Heart left ventricle (tissue), 16 donors: Measurements from ENCODE around the gene HOXA3. TPM values are rescaled to one million over a fixed set of nuclear protein-coding genes. Genes with fewer than 3 reads are reported as not detected.

ENCODE experiments used
- ATAC-seq, 4 donors: fragments of 200-7000 bp; cut with Tn5 transposase; one replicate each; pipeline ENCODE4 v1.9.1; 2020 to 2022; ENCODE audit warnings: moderate library complexity in 4 of 4, mild to moderate bottlenecking in 3 of 4, moderate number of reproducible peaks in 1 of 4
- DNase-seq, 5 donors: peaks; one replicate each; pipeline ENCODE4 v3.0.0-alpha.2; 2020
- H3K27ac ChIP-seq, 12 donors: fragments of 200-600 bp; sonication (generic) in 4 of 12; one replicate each; pipeline versions ENCODE4 v1.5.0 to v1.8.0; 2016 to 2022; ENCODE audit warnings: mild to moderate bottlenecking in 2 of 12
- H3K27me3 ChIP-seq, 9 donors: fragments of 200-600 bp; sonication (generic) in 2 of 9; one replicate each; pipeline versions ENCODE4 v1.5.1 to v1.8.0; 2016 to 2022; ENCODE audit warnings: mild to moderate bottlenecking in 3 of 9
- H3K36me3 ChIP-seq, 9 donors: fragments of 200-600 bp; sonication (generic) in 2 of 9; one replicate each; pipeline versions ENCODE4 v1.5.0 to v1.8.0; 2018 to 2022; ENCODE audit warnings: mild to moderate bottlenecking in 2 of 9
- H3K4me1 ChIP-seq, 12 donors: fragments of 200-600 bp; sonication (generic) in 4 of 12; one replicate each; pipeline versions ENCODE4 v1.5.0 to v1.8.0; 2016 to 2022; ENCODE audit warnings: mild to moderate bottlenecking in 3 of 12
- H3K4me3 ChIP-seq, 12 donors: fragments of 200-600 bp; sonication (generic) in 4 of 12; one replicate each; pipeline versions ENCODE4 v1.5.0 to v1.8.0; 2017 to 2022; ENCODE audit warnings: mild to moderate bottlenecking in 9 of 12, moderate library complexity in 4 of 12
- H3K9me3 ChIP-seq, 12 donors: fragments of 200-600 bp; sonication (generic) in 4 of 12; one replicate each; pipeline versions ENCODE4 v1.5.0 to v1.8.0; 2016 to 2022; ENCODE audit warnings: mild to moderate bottlenecking in 1 of 12
- CTCF ChIP-seq, 12 donors: fragments of 200-600 bp; sonication (generic) in 4 of 12; IDR thresholded peaks; one replicate each; pipeline versions ENCODE4 v1.5.0 to v1.8.0; 2018 to 2022; ENCODE audit warnings: antibody characterized with exemption in 12 of 12, mild to moderate bottlenecking in 5 of 12
- POLR2A ChIP-seq, 2 donors: fragments of 450-650 bp; IDR thresholded peaks; one replicate each; pipeline ENCODE4 v1.6.1; 2017; ENCODE audit warnings: antibody characterized with exemption in 2 of 2, mild to moderate bottlenecking in 2 of 2, moderate library complexity in 2 of 2
- WGBS, 4 donors: extraction: QIAGEN DNeasy Blood & Tissue Kit in 2 of 4; methylation state at CpG; one replicate each; pipeline versions ENCODE4 v1.1.5 to v1.1.7; 2013 to 2018; 5-methylcytosine and 5-hydroxymethylcytosine counted together
- intact Hi-C, 10 donors: fragments of 100-400 bp; cut with DNase I; formaldehyde crosslinking; loops; one replicate each; pipeline versions ENCODE4 v1.11.1 to v1.14.2; 2022
- polyA plus RNA-seq, 2 donors: library from polyadenylated mRNA; stranded (reverse); fragments of 200-250 nt; gene quantifications; one replicate each; pipeline ENCODE4 v1.2.3, GENCODE V29; 2013
- total RNA-seq, 9 donors: library from RNA; depleted of rRNA in 2 of 9; stranded (reverse); fragments of >200 nt in 2 of 9; fragmentation: NEBNext Ultra II Directional in 3 of 9; extraction: Animal tissue kit (Norgen Biotek cat#: 25700) in 3 of 9; gene quantifications; one replicate each; pipeline versions ENCODE4 v1.1.0 to v1.2.4, GENCODE V29; 2016 to 2023
- donor health status: ischemic (EF 13 %, LVEDD 7.1; RV severe dilation, severe dysfunction).
- donor health status: healthy with polysubstance abuse.
- donor health status: DM: no; HTN: yes; CAD: no.
- donor health status: DM: no; HTN: no; CAD: no.
- donor health status: ischemic (EF 25% LVEDD 6.9; RV normal size, moderate dysfunction).
- donor health status: ischemic (EF 25% LVEDD 5.7; RV mildly dilated, moderate dysfunction).
- donor health status: healthy.
- donor health status: DM: yes; HTN: yes; CAD: no.
- donor health status: ischemic (EF 35%, LVEDD 5.7; RV mildly dilated, moderate dysfunction).
- donor health status: nonischemic (EF 11% LVEDD 7.7; RV severe dilation, severe dysfunction).
- donor health status: DM: yes; HTN: yes; CAD: no.
- donor health status: PGD.
- donor health status: ischemic (EF 29% LVEDD 5.4; RV normal size, mild dysfunction).
- donor health status: nonischemic (EF 23%, LVEDD 6.1; RV moderate dilation, normal function).

The HOXA3 gene
- total and polyA plus RNA-seq, 11 donors, result 0.07 to 3.1 (median 0.64) TPM; not detected in 2

GRCh38 chr7:27184337-27185012 is 32.1 kb upstream of the HOXA3 start:
- TF ChIP-seq CTCF (IDR thresholded peaks at IDR 0.05) (no peak), POLR2A (IDR thresholded peaks at IDR 0.05) (no peak)
- ATAC-seq (no peak), DNase-seq (peak in 1 of 5 donors; percentile 68)
- intact Hi-C loops, result no loop called here
- Histone ChIP-seq H3K27me3 (peaks cover 84 to 100% (median 100%) of the 10 kb centered on the region in 9 donors), H3K36me3 (no peaks in the 10 kb centered on the region), H3K9me3 (no peaks in the 10 kb centered on the region), H3K4me3 (peak overlapping the region; percentile 19 to 58 (median 36)), H3K4me1 (peaks cover 4 to 59% (median 39%) of the 10 kb centered on the region in 12 donors), H3K27ac (peak overlapping the region in 1 of 12 donors; percentile 91)
- 1 to 5% (median 3%) methylated on average over 34 to 72 of the region's 72 CpGs for WGBS, 4 donors

GRCh38 chr7:27183682-27184336 is 31.4 kb upstream of the HOXA3 start:
- H3K36me3 ChIP-seq, result no peaks in the 10 kb centered on the region
- peak overlapping the region; percentile 19 to 58 (median 36) for H3K4me3 ChIP-seq
- TF ChIP-seq CTCF (IDR thresholded peaks at IDR 0.05), result no peak
- no peak for TF ChIP-seq POLR2A (IDR thresholded peaks at IDR 0.05)
- DNase-seq (no peak), ATAC-seq (no peak)
- peak overlapping the region in 1 of 12 donors; percentile 91 for H3K27ac ChIP-seq
- intact Hi-C loops, result no loop called here
- H3K4me1 ChIP-seq, result peaks cover 4 to 56% (median 36%) of the 10 kb centered on the region in 12 donors
- H3K9me3 ChIP-seq, result no peaks in the 10 kb centered on the region
- WGBS, 4 donors, result 3 to 4% (median 4%) methylated on average over 30 of the region's 30 CpGs
- peaks cover 84 to 100% (median 100%) of the 10 kb centered on the region in 9 donors for H3K27me3 ChIP-seq

GRCh38 chr7:27182861-27183681 is 30.7 kb upstream of the HOXA3 start:
- TF ChIP-seq POLR2A (IDR thresholded peaks at IDR 0.05), result no peak
- TF ChIP-seq CTCF (IDR thresholded peaks at IDR 0.05), result no peak
- H3K27me3 ChIP-seq, result peaks cover 84 to 100% (median 100%) of the 10 kb centered on the region in 9 donors
- intact Hi-C loops, result no loop called here
- 6 to 10% (median 7%) methylated on average over 24 to 39 of the region's 39 CpGs for WGBS, 4 donors
- no peaks in the 10 kb centered on the region for H3K36me3 ChIP-seq
- peaks cover under 1 to 48% (median 29%) of the 10 kb centered on the region in 12 donors for H3K4me1 ChIP-seq
- no peaks in the 10 kb centered on the region for H3K9me3 ChIP-seq
- DNase-seq (peak in 1 of 5 donors; percentile 48), ATAC-seq (no peak)
- peak overlapping the region in 1 of 12 donors; percentile 91 for H3K27ac ChIP-seq
- H3K4me3 ChIP-seq, result peak overlapping the region in 1 of 12 donors; percentile 19
